Loucy (cell line): ENCODE results near the gene CCBE1.

Experiments
- CTCF ChIP-seq: fragments of 200-600 bp; sonication (generic); conservative IDR thresholded peaks from 2 replicates; pipeline ENCODE4 v1.5.1; 2014; ENCODE audit warnings: mild to moderate bottlenecking, antibody characterized with exemption, low read length
- EZH2phosphoT487 ChIP-seq: fragments of 200-600 bp; IDR thresholded peaks from 2 replicates; pipeline ENCODE4 v1.6.1; 2018; ENCODE audit warnings: antibody characterized with exemption, mild to moderate bottlenecking, moderate library complexity, borderline replicate concordance

DNA sequence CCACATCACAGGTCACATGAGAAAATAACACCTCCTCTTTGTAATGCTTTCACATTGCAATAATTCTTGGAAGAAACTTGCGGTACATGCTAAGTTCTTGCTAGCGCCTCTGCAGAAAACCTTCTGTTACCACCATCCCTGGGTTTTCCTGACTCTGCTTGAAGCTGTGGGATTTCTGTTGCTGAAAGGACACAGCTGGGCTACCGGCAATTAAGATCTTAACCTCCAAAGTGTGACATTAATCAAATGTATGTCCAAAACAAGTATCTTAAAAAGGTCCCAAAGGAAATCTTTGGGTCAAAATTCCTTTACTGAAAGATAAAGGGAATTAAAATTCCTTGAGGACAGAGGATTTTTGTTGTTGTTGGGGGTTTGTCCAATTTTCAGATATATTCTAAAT, 7.5 kb downstream of the CCBE1 start:
- TF ChIP-seq CTCF (no peak), EZH2phosphoT487 (no peak)
